Body of pancreas (tissue), 4 donors: Measurements from ENCODE around the gene HUNK. TPM values are rescaled to one million over a fixed set of nuclear protein-coding genes. Genes with fewer than 3 reads are reported as not detected.

Source experiments
- ATAC-seq: fragments of 150-250 bp; one replicate; pipeline ENCODE4 v1.9.1; 2016
- DNase-seq, 4 donors: peaks; one replicate each; pipeline ENCODE4 v3.0.0-alpha.2; 2019
- H3K27ac ChIP-seq, 4 donors: fragments of 200-600 bp; sonication (generic); 1 replicate in 3 of 4; 2 replicates in 1 of 4; pipeline versions ENCODE4 v1.5.1 to v1.6.1; 2016 to 2019; ENCODE audit warnings: mild to moderate bottlenecking in 1 of 4, mixed read lengths in 1 of 4, moderate library complexity in 1 of 4
- H3K27me3 ChIP-seq, 2 donors: fragments of 200-600 bp; sonication (generic); one replicate each; pipeline ENCODE4 v1.6.0; 2016; ENCODE audit warnings: mild to moderate bottlenecking in 1 of 2
- H3K36me3 ChIP-seq, 2 donors: fragments of 200-600 bp; sonication (generic); replicated peaks in 1 of 2; 2 replicates each; pipeline ENCODE4 v1.5.1; 2016; ENCODE audit warnings: low read depth in 2 of 2; ENCODE audit not compliant: insufficient read depth in 1 of 2
- H3K4me1 ChIP-seq: fragments of 200-600 bp; sonication (generic); one replicate; pipeline ENCODE4 v1.6.0; 2016
- H3K4me3 ChIP-seq, 2 donors: fragments of 200-600 bp; sonication (generic); 1 replicate in 1 of 2; 2 replicates in 1 of 2; pipeline ENCODE4 v1.5.1; 2016 to 2019
- H3K9me3 ChIP-seq, 3 donors: fragments of 200-600 bp; sonication (generic); 1 replicate in 2 of 3; 2 replicates in 1 of 3; pipeline ENCODE4 v1.5.1; 2016
- CTCF ChIP-seq, 7 experiments: fragments of 450-650 bp in 4 of 7; fragments of 200-600 bp in 3 of 7; sonication (generic) in 3 of 7; IDR thresholded peaks; one replicate each; pipeline ENCODE4 v1.5.1; 2016 to 2019; ENCODE audit warnings: antibody characterized with exemption in 7 of 7
- POLR2A ChIP-seq, 3 donors: fragments of 450-650 bp; IDR thresholded peaks; one replicate each; pipeline ENCODE4 v1.6.1; 2016; ENCODE audit warnings: antibody characterized with exemption in 3 of 3, mild to moderate bottlenecking in 2 of 3
- WGBS, 2 donors: methylation state at CpG; one replicate each; pipeline ENCODE4 v1.1.5; 2017; 5-methylcytosine and 5-hydroxymethylcytosine counted together
- intact Hi-C: fragments of 100-400 bp; cut with DNase I; formaldehyde crosslinking; loops from one replicate; pipeline ENCODE4 v1.15.1; 2023
- total RNA-seq, 2 donors: library from RNA; depleted of rRNA; stranded (reverse); fragments of >200 nt; gene quantifications; one replicate each; pipeline ENCODE4 v1.1.0, GENCODE V29; 2016

The HUNK gene
- total RNA-seq, 2 donors from 2014 or later, result 6.7 to 9.2 TPM

GRCh38 chr21:31987696-31988095 lies 114.9 kb downstream of the HUNK start:
- H3K27ac ChIP-seq, result no peak overlapping the region
- ATAC-seq, result no peak
- WGBS, 2 donors, result 71 to 79% methylated on average over 9 of the region's 9 CpGs
- TF ChIP-seq CTCF (IDR thresholded peaks at IDR 0.05), result no peak
- TF ChIP-seq POLR2A (IDR thresholded peaks at IDR 0.05), result no peak
- H3K36me3 ChIP-seq, result peaks cover 0 to 1% of the 10 kb centered on the region in 2 donors
- H3K27me3 ChIP-seq, result no peaks in the 10 kb centered on the region
- DNase-seq, result no peak
- no peaks in the 10 kb centered on the region for H3K9me3 ChIP-seq
- H3K4me1 ChIP-seq, result peaks cover 4% of the 10 kb centered on the region
- intact Hi-C loops, result no loop called here
- H3K4me3 ChIP-seq, result no peak overlapping the region

GRCh38 chr21:31988492-31989290 lies 115.9 kb downstream of the HUNK start:
- no peaks in the 10 kb centered on the region for H3K4me1 ChIP-seq
- intact Hi-C loops, result no loop called here
- H3K4me3 ChIP-seq, result no peak overlapping the region
- 65 to 90% methylated on average over 4 of the region's 4 CpGs for WGBS, 2 donors
- no peak overlapping the region for H3K27ac ChIP-seq
- DNase-seq (no peak), ATAC-seq (no peak)
- H3K36me3 ChIP-seq, result peaks cover 0 to 1% of the 10 kb centered on the region in 2 donors
- no peaks in the 10 kb centered on the region for H3K27me3 ChIP-seq
- TF ChIP-seq POLR2A (IDR thresholded peaks at IDR 0.05) (no peak), CTCF (IDR thresholded peaks at IDR 0.05) (no peak)
- H3K9me3 ChIP-seq, result no peaks in the 10 kb centered on the region

- Histone ChIP-seq H3K4me3 (no peak overlapping the region), H3K36me3 (peaks cover 0 to 6% of the 10 kb centered on the region in 2 donors), H3K9me3 (no peaks in the 10 kb centered on the region), H3K27me3 (no peaks in the 10 kb centered on the region), H3K27ac (no peak overlapping the region), H3K4me1 (no peaks in the 10 kb centered on the region)
- no peak for TF ChIP-seq CTCF (IDR thresholded peaks at IDR 0.05)
- no peak for TF ChIP-seq POLR2A (IDR thresholded peaks at IDR 0.05)
- ATAC-seq, result no peak
- DNase-seq, result no peak
- WGBS, 2 donors, result 84 to 87% methylated on average over 14 to 17 of the region's 17 CpGs
- intact Hi-C loops, result no loop called here
Observed at GRCh38 chr21:31991356-31992331, 118.8 kb downstream of the HUNK start.

GRCh38 chr21:31992391-31992790 lies 119.6 kb downstream of the HUNK start:
- DNase-seq, result no peak
- Histone ChIP-seq H3K27ac (no peak overlapping the region), H3K36me3 (peaks cover 0 to 6% of the 10 kb centered on the region in 2 donors), H3K9me3 (no peaks in the 10 kb centered on the region), H3K4me1 (no peaks in the 10 kb centered on the region), H3K4me3 (no peak overlapping the region), H3K27me3 (no peaks in the 10 kb centered on the region)
- ATAC-seq, result no peak
- TF ChIP-seq CTCF (IDR thresholded peaks at IDR 0.05), result no peak
- TF ChIP-seq POLR2A (IDR thresholded peaks at IDR 0.05), result no peak
- 83 to 94% methylated on average over 11 of the region's 11 CpGs for WGBS, 2 donors
- intact Hi-C loops, result no loop called here
